ENCODE results near the gene ZRANB3.
A peak's percentile ranks its signal among the peaks of the same experiment; 100 is the strongest.
"Not testable (repeated sequence)": the region's sequence is repeated elsewhere in the genome, so short reads cannot be mapped to it uniquely, and the experiment has no call there.

The ZRANB3 gene

DNA sequence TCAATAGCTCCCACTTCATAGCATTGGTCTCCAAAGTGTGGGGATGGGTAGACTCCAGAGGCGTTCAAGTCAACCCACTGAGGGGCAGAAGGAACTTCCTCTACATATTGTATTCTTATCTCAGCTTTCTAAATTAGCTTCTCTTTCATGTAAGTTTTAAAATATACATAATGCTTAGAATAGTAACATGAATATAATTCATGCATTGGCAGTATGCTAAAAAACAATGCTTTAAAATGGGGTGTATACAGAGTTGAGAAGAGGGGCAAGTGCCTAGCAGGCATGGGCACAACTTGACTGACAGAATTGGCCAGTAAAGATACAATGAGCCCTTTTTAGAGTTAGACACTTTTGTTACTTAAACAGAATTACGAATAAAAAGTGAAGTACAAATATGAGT, 212.2 kb downstream of the ZRANB3 start:
- no peak for DNase-seq

DNA sequence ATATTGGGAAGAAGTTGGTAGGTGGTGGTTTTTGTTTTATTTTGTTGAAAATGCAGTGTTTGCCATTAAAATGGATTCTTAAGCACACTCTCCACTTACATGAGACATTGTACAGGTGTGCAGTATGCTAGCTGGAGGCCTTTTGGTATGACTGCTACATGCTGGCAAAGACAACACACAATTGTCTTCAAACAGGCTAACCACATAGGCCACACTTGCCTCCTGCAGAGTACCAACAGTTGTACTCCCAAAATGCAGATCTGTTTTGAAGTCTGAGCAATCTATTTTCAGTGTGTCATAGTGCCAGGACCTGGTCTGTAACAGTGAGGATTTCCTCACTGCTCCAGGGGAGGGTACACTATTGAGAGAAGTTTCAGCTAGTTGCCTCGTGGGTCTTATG, 213.6 kb downstream of the ZRANB3 start:
- DNase-seq: no peak

DNA sequence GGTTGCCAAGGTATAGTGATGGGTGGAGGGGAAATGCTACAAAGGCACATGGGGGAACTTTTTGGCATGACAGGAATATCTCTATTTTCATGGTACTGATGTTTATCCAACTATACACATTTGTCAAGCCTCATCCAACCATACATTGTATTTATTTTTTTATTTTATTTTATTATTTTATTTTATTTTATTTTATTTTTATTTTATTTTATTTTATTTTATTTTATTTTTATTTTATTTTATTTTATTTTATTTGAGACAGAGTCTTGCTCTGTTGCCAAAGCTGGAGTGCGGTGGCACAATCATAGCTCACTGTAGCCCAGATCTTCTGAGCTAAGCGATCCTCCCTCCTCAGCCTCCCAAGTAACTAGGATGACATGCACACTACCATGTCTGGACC, 219.1 kb downstream of the ZRANB3 start:
- DNase-seq: no peak

DNA sequence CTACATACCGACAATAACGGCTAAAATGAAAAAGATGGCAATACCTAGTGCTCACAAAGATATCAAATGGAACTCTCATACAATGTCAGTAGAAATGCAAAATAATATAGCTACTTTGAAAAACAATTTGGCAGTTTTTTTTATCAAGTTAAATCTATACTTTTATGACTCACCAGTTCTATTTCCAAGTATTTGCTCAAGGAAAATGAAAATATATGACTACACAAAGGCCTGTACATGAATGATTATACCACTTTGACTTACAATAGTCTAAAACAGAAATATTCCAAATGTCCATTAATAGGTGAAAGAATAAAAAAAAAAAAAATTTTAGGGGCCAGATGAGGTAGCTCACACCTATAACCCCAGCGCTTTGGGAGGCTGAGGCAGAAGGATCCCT, 219.8 kb downstream of the ZRANB3 start:
- DNase-seq: no peak

DNA sequence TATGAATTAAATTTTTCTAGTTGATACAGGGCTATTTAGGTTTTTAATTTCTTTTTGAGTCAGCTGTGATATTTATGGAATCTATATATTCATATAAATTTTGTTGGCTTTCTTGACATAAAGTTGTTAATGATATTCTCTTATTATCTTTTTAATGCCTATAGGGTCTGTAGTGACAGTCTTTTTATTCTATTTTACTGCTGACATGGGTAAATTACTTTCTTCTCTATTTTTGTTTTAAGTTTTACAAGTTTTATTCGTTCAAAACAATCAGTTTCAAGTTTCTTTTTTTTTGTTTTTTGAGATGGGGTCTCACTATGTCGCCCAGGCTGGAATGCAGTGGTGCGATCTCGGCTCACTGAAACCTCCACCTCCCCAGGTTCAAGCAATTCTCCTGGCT, 226.3 kb downstream of the ZRANB3 start:
- DNase-seq: no peak

DNA sequence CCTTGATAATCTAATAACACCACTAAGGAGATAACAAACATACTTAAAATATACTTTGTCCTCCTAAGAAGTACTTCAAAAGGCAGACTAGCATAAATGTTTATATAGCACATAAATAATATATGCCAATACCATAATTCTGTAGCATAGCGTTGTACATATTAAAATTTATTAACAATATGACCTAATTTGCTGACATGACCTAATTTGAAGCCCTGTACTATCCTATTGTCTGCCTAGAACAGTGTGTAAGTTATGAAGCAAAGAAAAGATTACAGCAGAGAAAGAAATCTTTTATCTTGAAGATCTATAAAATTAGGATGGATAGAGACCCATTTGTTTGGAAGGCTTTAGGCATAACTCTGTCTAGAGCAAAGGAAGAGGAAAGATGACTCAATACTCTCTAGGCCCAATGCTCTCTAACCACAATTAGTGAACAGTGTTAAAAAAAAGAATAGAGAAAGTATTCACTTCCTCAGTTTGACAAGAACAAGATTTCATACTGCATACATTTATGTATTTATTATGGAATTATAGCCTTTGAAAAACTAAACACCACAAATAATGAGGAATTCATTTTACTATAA, 231.3 kb downstream of the ZRANB3 start:
- no peak for DNase-seq

DNA sequence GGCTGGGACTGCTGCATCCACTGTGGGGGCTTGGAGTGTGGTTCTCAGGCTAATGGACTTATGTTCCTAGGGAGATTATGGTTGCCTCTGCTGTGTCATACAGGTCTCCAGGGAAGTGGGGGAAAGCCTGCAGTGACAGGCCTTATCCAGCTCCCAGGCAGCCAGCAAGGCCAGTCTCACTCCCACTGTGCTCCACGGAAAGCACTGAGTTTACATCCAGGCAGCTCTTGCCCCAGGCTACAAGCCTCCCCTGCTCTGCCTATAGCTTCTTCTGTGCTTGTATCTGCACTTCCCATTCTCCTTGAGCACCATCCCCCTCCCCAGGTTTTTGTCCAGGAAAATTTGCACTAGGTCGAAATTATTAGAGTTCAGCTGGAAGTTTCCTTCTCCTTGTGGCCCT, 231.9 kb downstream of the ZRANB3 start:
- DNase-seq: no peak

DNA sequence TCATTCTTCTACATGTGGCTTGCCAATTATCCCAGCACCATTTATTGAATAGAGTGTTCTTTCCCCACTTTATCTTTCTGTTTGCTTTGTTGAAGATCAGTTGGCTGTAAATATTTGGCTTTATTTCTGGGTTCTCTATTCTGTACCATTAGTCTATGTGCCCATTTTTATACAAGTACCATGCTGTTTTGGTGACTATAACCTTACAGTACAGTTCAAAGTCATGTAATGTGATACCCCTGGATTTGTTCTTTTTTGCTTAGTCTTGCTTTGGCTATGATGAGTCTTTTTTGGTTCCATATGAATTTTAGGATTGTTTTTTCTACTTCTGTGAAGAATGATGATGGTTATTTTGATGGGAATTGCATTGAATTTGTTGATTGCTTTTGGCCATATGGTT, 243.9 kb downstream of the ZRANB3 start:
- not testable (repeated sequence) for DNase-seq

DNA sequence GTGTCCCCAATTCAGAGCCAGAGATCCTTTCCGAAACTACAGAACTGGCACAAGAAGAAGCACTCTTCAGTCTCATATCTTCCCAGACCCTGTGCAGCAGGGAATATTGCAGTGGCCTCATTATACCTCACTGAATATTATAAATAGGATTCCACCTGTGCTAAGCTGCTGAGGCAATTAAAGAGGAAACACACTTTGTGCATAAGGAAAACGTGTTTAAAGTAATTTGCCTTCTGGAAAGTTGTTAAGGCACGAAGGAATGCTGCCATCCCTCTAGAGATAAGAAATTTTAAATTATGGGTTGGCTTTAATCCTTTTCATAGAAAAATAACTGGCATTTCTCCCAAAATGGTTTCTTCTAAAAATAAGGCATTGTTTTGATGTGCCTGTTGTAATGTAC, 245.6 kb downstream of the ZRANB3 start:
- no peak for DNase-seq

DNA sequence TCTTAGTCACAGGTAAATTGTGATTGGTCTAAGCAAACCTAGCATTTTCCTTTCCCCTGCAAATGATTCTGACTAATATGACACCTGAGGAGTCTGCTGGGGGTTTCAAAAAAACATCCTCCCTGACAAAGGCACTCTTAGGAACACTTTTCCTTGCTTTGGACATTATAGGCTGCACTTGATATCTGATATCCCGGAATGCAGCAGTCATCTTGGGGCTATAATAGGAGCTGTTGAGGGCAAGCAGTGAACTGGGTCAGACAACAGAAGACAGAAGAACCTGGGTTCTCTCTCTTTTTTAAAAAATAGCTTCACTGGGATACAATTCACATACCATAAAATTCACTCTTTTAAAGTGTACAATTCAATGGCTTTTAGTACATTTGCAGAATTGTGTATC, 249.6 kb downstream of the ZRANB3 start:
- DNase-seq: no peak

DNA sequence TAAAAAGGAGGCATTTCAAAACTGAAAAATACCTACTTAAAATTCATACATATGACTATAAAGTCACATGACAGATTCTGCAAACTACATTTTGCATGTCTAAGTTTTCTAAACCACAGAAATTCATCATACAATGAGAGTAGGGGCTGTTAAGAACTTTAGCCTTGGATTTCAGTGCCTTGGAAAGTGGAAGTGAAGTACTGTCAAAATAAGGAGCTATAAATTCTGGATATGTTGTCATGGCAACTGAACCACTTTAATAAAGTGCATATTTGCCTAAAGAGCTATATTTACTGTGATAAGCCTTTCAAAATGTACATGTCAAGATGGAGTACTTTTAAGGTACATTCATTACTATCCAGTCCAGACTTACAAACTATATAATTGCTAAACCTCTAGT, 251.8 kb downstream of the ZRANB3 start:
- DNase-seq: peak; percentile 4

DNA sequence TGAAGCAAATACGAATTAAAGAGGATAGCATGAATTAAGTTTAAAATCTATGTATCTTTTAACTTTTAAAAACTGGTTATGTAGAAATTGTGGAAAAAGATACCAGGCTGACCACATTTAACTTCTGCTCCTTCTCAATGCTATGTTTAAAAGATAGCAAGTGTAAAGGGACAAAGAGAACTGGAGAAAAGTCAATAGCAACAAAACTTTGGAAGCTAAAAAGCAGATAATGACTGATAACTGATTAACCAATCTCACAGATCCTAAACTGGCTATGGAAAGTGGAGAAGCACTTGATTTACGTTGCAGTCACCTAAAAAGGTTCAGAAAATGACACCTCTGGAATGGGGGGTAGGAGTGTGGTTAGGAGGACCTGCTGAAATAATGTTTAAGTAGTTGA, 254.5 kb downstream of the ZRANB3 start:
- DNase-seq: no peak

DNA sequence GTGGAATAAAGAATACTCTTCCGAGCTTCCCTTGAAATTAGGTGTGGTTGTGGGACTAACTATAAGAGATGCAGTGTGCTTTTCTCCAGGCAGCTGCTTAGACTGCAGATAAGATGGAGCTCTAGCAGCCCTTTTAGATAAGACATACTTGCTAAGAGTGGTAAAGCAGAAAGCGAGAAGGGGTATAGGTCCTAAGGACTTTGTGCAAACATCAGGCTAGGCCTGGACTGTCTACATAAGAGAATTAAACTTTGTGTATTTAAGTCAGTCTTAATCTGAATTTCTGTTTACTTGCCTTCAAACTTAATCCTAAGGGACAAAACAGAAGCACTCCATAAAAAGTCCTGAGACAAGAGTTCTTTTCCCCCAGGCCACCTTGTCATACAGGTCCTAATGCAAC, 260.0 kb downstream of the ZRANB3 start:
- no peak for DNase-seq

DNA sequence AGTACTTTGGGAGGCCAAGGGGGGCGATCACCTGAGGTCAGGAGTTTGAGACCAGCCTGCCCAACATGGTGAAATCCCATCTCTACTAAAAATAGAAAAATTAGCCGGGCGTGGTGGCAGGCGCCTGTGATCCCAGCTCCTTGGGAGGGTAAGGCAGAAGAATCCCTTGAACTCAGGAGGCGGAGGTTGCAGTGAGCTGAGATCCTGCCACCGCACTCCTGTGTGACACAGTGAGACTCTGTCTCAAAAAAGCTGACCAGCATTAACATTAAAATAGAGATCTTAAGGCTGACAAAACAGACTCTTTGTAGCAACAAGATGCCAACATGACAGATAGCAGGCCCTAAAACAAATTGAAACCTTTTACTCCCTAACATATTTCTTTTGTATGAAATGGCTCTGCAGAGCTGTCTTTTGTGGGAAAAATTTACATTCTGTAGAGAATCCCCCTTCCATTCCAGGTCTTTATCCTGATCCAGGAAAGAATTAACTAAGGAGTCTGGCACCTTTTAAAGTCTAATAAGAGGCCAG, 265.0 kb downstream of the ZRANB3 start:
- DNase-seq: no peak

DNA sequence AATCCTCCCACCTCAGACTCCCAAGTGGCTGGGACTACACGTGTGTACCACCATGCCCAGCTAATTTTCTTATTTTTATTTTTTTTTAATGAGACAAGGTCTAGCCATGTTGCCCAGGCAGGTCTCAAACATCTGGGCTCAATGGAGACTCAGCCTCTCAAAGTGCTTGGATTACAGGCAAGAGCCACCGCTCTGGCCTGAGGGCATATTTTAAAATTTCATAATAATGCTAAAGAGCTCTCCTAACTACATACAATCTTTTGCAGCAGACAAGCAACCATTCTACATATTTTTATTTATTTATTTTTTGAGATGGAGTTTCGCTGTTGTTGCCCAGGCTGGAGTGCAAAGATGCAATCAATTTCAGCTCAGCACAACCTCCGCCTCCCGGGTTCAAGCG, 271.9 kb downstream of the ZRANB3 start:
- DNase-seq: no peak

DNA sequence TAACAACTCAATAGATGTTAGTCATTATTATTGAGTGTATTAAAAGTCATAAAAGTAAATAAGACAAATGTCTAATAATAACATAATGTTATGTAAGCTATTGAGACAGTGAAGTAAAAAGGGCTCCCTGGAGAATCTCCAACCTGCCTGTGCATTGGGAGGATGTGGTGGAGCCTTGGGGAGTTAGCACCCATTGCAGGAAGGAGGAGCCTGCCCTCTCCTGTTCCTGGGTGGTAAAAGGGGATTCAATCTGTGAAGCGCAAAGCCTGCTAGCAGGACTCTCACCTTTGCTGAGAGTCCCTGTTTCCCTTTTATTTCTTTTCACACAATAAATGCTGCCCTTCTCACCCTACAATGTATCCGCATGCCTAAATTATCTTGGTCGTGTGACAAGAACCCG, 272.8 kb downstream of the ZRANB3 start:
- no peak for DNase-seq

DNA sequence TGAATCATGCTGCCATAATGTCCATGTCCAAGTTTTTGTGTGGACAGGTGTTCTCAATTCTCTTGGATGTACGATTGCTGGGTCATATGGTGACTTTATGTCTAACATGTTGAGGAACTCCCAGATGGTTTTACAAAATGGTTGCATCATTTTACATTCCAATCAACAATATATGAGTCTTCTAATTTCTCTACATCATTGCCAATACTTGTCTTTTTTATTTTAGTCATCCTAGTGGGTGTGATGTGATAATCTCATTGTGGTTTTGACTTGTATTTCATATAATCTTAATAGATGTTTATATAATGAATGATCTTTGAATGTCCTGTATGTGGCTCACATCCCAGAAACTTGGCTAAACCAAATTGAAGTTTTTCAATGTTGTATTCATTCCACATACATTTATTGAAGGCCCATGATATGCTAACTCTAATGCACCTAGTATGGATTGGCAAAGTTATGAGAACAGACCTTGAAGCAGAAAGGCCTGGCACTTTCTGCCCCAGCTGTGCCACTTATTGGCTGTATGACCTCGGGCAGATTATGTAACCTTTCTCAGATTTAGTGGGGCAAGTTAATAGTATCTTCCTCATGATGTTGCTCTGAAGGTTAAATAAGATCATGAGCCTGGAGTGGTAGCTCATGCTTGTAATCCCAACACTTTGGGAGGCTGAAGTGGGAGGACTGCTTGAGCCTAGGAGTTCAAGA, 273.5 kb downstream of the ZRANB3 start:
- no peak for DNase-seq

DNA sequence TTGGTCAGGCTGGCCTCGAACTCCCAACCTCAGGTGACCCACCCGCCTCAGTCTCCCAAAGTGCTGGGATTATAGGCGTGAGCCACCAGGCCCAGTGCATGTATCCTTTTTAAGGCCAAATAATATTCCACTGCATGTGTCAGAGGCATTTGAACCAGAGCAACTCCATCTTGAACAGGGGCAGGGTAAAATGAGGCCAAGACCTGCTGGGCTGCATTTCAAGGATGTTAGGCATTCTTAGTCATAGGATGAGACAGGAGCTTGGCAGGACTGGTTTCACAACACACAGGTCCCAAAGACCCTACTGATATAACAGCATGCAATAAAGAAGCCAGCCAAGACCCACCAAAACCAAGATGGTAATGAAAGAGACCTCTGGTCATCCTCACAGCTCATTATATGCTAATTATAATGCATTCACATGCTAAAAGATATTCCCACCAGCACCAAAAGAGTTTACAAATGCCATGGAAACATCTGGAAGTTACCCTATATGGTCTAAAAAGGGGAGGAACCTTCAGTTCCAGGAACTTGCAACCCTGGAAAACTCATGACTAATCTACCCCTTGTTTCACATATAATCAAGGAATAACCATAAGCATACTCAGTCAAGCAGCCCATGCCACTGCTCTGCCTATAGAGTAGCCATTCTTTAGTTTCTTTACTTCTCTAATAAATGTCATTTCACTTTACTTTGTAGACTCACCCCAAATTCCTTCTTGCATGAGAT, 274.3 kb downstream of the ZRANB3 start:
- no peak for DNase-seq

DNA sequence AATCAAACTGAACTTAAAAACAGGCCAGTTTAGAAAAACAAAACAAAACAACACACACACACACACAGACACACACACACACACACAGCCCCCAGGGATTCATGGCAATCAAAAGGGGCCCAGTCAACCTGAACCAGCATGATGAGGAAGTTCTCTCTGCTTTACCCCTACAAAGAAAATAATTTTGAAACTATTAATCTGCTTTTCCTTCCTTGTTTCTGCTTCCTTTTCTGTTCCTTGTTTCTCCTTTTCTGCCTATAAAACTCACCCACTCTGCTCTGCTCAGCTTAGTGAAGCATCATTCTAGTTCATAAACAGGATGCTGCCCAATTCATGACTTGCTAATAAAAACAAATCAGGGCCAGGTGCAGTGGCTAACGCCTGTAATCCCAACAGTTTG, 275.8 kb downstream of the ZRANB3 start:
- no peak for DNase-seq

DNA sequence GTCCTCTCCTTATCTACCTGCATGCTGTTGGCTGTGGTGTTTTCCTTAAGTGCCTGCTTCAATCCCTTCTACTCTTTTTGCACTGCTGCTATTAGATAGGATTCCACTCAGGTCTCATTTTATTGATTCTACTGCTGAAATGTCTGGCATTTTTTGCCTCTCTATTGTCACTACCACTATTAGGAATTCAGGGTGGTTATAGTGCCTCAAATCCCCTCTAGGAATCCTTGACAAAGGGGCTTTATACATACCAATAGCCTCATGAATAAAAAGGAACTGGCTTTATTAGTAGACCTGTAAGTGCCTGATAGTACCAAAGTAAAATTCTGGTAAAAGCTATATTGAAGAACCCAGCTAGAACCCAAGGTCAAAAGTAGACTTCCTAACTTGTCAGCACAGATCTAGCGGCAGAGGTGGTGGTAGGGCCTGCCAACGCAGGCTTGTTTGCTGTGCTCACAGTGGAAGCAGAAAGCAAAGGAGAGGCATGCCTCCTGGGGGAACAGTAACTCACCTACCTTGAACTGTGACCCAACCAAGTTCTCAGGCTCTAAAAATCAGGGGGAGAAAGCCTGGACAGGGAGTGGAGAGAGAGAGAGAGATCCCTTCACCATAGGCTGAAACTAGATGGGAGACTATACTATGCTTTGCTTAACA, 278.1 kb downstream of the ZRANB3 start:
- DNase-seq: no peak

DNA sequence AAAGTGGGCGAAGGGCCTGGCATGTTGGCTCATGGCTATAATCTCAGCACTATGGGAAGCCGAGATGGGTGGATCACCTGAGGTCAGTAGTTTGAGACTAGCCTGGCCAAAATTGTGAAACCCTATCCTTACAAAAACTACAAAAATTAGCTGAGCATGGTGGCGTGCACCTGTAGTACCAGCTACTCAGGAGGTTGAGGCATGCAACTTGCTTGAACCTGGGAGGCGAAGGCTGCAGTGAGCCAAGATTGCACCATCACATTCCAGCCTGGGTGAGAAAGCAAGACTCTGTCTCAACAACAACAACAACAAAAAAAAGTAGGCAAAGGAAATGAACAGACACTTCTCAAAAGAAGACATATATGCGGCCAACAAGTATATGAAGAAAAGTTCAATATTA, 282.4 kb downstream of the ZRANB3 start:
- no peak for DNase-seq

DNA sequence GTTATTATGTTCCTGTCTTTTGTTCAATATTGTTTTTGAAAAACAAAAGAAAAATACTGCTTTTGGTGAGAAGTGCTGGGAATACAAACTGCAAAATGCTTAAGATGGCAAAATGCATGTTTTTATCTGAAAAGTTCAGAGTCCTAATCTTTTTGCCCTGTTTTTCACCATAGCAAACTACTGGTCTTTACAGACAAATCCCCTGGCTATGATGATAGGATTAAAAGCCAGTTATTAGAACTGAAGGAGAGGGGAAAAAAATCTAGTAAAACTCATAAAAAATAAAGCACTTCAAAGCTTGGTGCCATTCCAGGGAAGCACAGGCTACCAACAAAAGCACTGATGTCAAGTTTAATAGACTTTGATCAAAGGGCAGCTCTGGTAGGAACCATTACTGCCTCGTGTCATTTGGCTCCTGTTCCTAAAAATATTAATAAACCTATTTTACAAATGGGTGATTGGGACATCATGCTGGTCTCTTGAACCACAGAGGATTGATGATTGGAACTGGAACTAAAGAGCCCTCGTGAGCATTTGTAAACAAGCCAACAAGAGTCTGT, 284.2 kb downstream of the ZRANB3 start:
- peak; percentile 26 for DNase-seq

DNA sequence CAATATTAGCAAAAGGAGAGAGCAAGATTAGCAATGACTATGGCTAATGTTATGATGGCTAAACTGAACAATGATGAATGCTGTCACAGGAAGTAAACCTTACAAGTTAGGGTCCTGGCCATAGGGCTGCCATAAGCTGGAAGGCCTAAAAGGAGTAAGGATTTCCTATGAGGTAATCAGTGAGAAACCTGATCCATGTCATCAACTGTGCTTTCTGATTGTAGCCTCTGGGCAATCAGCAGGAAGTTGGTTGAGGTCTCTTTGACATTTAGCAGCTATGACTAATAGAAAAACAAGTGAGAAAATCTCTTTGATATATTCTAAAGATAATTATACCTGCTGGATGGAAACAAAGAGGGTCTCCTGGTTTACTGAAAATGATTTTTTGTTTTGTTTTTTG, 285.9 kb downstream of the ZRANB3 start:
- DNase-seq: no peak

All from NCI-H1105 treated with DMSO at 0.1 percent for 48 hours (cell line).